22Rv1 (cell line): Measurements from ENCODE around the gene FAM107A.

Experiments
- ZFX ChIP-seq: fragments of 450-650 bp; IDR thresholded peaks from 2 replicates; pipeline ENCODE4 v1.6.1; 2017; ENCODE audit warnings: antibody characterized with exemption, borderline replicate concordance
- TF ChIP-seq, protein P1 (sequence below): fragments of 450-650 bp; IDR thresholded peaks from 2 replicates; pipeline ENCODE4 v1.5.1; 2017; ENCODE audit warnings: mild to moderate bottlenecking

DNA sequence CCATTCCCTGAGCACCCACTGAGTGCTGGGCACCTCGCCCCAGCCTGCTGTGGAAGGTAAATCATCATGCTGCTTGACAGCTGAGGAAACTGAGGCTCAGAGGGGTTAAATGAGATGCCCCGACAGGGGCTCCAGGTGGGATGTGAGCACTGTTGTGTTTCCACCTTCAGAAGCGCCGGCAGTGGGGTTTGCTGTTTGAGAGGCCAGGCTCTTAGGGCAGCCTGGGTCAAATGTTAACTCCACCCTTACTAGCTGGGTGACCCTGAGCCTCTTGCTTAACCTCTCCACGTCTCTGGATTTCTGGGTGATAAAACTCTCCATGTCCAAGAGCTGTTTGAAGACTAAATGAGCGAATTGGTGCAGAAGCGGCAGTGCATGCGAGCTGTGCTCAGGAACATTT, 46.3 kb upstream of the FAM107A start:
- TF ChIP-seq, protein P1, sequence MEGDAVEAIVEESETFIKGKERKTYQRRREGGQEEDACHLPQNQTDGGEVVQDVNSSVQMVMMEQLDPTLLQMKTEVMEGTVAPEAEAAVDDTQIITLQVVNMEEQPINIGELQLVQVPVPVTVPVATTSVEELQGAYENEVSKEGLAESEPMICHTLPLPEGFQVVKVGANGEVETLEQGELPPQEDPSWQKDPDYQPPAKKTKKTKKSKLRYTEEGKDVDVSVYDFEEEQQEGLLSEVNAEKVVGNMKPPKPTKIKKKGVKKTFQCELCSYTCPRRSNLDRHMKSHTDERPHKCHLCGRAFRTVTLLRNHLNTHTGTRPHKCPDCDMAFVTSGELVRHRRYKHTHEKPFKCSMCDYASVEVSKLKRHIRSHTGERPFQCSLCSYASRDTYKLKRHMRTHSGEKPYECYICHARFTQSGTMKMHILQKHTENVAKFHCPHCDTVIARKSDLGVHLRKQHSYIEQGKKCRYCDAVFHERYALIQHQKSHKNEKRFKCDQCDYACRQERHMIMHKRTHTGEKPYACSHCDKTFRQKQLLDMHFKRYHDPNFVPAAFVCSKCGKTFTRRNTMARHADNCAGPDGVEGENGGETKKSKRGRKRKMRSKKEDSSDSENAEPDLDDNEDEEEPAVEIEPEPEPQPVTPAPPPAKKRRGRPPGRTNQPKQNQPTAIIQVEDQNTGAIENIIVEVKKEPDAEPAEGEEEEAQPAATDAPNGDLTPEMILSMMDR, result no peak
- no peak for TF ChIP-seq ZFX
